ENCODE data around the gene PPP2R2B.

PPP2R2B gene

DNA sequence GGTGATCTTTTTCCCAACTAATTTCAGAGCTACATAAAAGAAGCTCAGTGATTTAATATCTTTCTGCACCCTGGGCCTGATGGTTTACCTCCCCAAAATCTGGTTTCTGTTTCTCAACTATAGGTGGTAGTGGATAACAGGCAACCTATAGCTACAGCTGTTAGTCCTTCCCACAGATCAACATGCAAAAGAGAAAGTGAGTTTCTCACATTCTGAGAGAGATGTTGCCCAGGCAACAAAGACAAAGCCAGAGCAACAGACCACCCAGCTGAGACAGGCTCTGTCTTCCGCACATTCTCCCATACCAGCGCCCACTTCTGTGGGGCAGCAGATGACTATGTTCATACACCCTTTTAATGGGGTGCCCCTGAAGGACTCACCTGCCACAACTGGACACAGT is 40.7 kb upstream of the PPP2R2B start:
- H3K9ac ChIP-seq = no peak overlapping the region
- H3K36me3 ChIP-seq (ENCODE audit: insufficient read depth) = no peaks in the 10 kb centered on the region
- TF ChIP-seq, protein P1, sequence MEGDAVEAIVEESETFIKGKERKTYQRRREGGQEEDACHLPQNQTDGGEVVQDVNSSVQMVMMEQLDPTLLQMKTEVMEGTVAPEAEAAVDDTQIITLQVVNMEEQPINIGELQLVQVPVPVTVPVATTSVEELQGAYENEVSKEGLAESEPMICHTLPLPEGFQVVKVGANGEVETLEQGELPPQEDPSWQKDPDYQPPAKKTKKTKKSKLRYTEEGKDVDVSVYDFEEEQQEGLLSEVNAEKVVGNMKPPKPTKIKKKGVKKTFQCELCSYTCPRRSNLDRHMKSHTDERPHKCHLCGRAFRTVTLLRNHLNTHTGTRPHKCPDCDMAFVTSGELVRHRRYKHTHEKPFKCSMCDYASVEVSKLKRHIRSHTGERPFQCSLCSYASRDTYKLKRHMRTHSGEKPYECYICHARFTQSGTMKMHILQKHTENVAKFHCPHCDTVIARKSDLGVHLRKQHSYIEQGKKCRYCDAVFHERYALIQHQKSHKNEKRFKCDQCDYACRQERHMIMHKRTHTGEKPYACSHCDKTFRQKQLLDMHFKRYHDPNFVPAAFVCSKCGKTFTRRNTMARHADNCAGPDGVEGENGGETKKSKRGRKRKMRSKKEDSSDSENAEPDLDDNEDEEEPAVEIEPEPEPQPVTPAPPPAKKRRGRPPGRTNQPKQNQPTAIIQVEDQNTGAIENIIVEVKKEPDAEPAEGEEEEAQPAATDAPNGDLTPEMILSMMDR (conservative IDR thresholded peaks at IDR 0.05; ENCODE audit: low read depth, low read length) = no peak
- no peaks in the 10 kb centered on the region for H4K20me1 ChIP-seq (ENCODE audit: insufficient read depth)
- no peak overlapping the region for H3K4me3 ChIP-seq (IDR thresholded peaks at IDR 0.05; ENCODE audit: insufficient read depth, low read depth, low read length)
- H3K27me3 ChIP-seq (ENCODE audit: insufficient read depth, low read depth) = no peaks in the 10 kb centered on the region
- no peak overlapping the region for H3K4me2 ChIP-seq
- H3K4me1 ChIP-seq (ENCODE audit: low read depth, poor library complexity, severe bottlenecking) = no peaks in the 10 kb centered on the region
- no peaks in the 10 kb centered on the region for H3K79me2 ChIP-seq (ENCODE audit: insufficient read depth, low read depth)
- H3K27ac ChIP-seq = no peak overlapping the region
- H2AFZ ChIP-seq (ENCODE audit: low read depth) = no peak overlapping the region

GRCh38 chr5:146917931-146918330 is 39.4 kb upstream of the PPP2R2B start:
- no peak overlapping the region for H3K4me3 ChIP-seq (IDR thresholded peaks at IDR 0.05; ENCODE audit: insufficient read depth, low read depth, low read length)
- no peaks in the 10 kb centered on the region for H3K27me3 ChIP-seq (ENCODE audit: insufficient read depth, low read depth)
- H3K36me3 ChIP-seq (ENCODE audit: insufficient read depth) = no peaks in the 10 kb centered on the region
- H3K9ac ChIP-seq = no peak overlapping the region
- no peaks in the 10 kb centered on the region for H3K79me2 ChIP-seq (ENCODE audit: insufficient read depth, low read depth)
- H3K4me1 ChIP-seq (ENCODE audit: low read depth, poor library complexity, severe bottlenecking) = no peaks in the 10 kb centered on the region
- TF ChIP-seq, protein P1 (conservative IDR thresholded peaks at IDR 0.05; ENCODE audit: low read depth, low read length) = no peak
- no peak overlapping the region for H3K4me2 ChIP-seq
- H3K27ac ChIP-seq = no peak overlapping the region
- no peaks in the 10 kb centered on the region for H4K20me1 ChIP-seq (ENCODE audit: insufficient read depth)
- H2AFZ ChIP-seq (ENCODE audit: low read depth) = no peak overlapping the region

GRCh38 chr5:146912874-146913273 is 34.3 kb upstream of the PPP2R2B start:
- H3K27ac ChIP-seq = no peak overlapping the region
- TF ChIP-seq, protein P1 (conservative IDR thresholded peaks at IDR 0.05; ENCODE audit: low read depth, low read length) = no peak
- no peaks in the 10 kb centered on the region for H3K36me3 ChIP-seq (ENCODE audit: insufficient read depth)
- no peaks in the 10 kb centered on the region for H3K79me2 ChIP-seq (ENCODE audit: insufficient read depth, low read depth)
- no peaks in the 10 kb centered on the region for H3K4me1 ChIP-seq (ENCODE audit: low read depth, poor library complexity, severe bottlenecking)
- no peak overlapping the region for H2AFZ ChIP-seq (ENCODE audit: low read depth)
- H4K20me1 ChIP-seq (ENCODE audit: insufficient read depth) = no peaks in the 10 kb centered on the region
- no peak overlapping the region for H3K4me2 ChIP-seq
- no peak overlapping the region for H3K9ac ChIP-seq
- H3K27me3 ChIP-seq (ENCODE audit: insufficient read depth, low read depth) = no peaks in the 10 kb centered on the region
- H3K4me3 ChIP-seq (IDR thresholded peaks at IDR 0.05; ENCODE audit: insufficient read depth, low read depth, low read length) = no peak overlapping the region

- no peak overlapping the region for H3K9ac ChIP-seq
- no peak overlapping the region for H2AFZ ChIP-seq (ENCODE audit: low read depth)
- no peak overlapping the region for H3K4me3 ChIP-seq (IDR thresholded peaks at IDR 0.05; ENCODE audit: insufficient read depth, low read depth, low read length)
- no peaks in the 10 kb centered on the region for H3K27me3 ChIP-seq (ENCODE audit: insufficient read depth, low read depth)
- no peak overlapping the region for H3K4me2 ChIP-seq
- TF ChIP-seq, protein P1 (conservative IDR thresholded peaks at IDR 0.05; ENCODE audit: low read depth, low read length) = no peak
- H4K20me1 ChIP-seq (ENCODE audit: insufficient read depth) = no peaks in the 10 kb centered on the region
- H3K79me2 ChIP-seq (ENCODE audit: insufficient read depth, low read depth) = no peaks in the 10 kb centered on the region
- no peak overlapping the region for H3K27ac ChIP-seq
- no peaks in the 10 kb centered on the region for H3K4me1 ChIP-seq (ENCODE audit: low read depth, poor library complexity, severe bottlenecking)
- H3K36me3 ChIP-seq (ENCODE audit: insufficient read depth) = no peaks in the 10 kb centered on the region
Observed at GRCh38 chr5:146910239-146910638, 31.7 kb upstream of the PPP2R2B start.
